GM20000 (cell line): ENCODE measurements around the gene C14orf39.

ENCODE experiments used
- DNase-seq: peaks from one replicate; pipeline ENCODE4 v3.0.0; 2012; ENCODE audit warnings: low spot score
- CTCF ChIP-seq: IDR thresholded peaks from 2 replicates; pipeline ENCODE4 v1.5.1; 2012; ENCODE audit warnings: mild to moderate bottlenecking, control low read depth; ENCODE audit errors: extremely low read depth, missing control alignments

C14orf39 gene

GRCh38 chr14:60396718-60397343 lies 89.0 kb downstream of the C14orf39 start:
- no peak for TF ChIP-seq CTCF

More at GRCh38 chr14:60396718-60397343, 89.0 kb downstream of the C14orf39 start:
- no peak for DNase-seq
